ENCODE measurements around the gene SYNPO.

SYNPO gene

GRCh38 chr5:150665044-150665443, 24.6 kb downstream of the SYNPO start:
- ChIA-PET POLR2A (interaction anchor here (7.6 kb wide), 1 partner anchor 36 kb away, joined by 43 read pairs; the partner anchor contains the start of gene RBM22), CTCF (no interaction called here)
- no peak for DNase-seq (ENCODE audit: extremely low spot score)
- TF ChIP-seq ZNF384 (IDR thresholded peaks at IDR 0.05) (no peak), PKNOX1 (IDR thresholded peaks at IDR 0.05) (no peak), BHLHE40 (IDR thresholded peaks at IDR 0.05; ENCODE audit: borderline replicate concordance) (no peak), FOXM1 (IDR thresholded peaks at IDR 0.05; ENCODE audit: borderline replicate concordance) (no peak), LEF1 (IDR thresholded peaks at IDR 0.05; ENCODE audit: borderline replicate concordance) (no peak), SP1 (IDR thresholded peaks at IDR 0.05) (no peak), ARNT (IDR thresholded peaks at IDR 0.05) (no peak), TARDBP (IDR thresholded peaks at IDR 0.05) (no peak), L3MBTL2 (conservative IDR thresholded peaks at IDR 0.05) (no peak), ELF4 (IDR thresholded peaks at IDR 0.05) (no peak), FOXA1 (IDR thresholded peaks at IDR 0.05) (no peak), CTBP1 (IDR thresholded peaks at IDR 0.05; ENCODE audit: borderline replicate concordance) (no peak), SUZ12 (IDR thresholded peaks at IDR 0.05) (no peak), FOXK2 (IDR thresholded peaks at IDR 0.05) (no peak), HDGF (IDR thresholded peaks at IDR 0.05; ENCODE audit: borderline replicate concordance) (no peak), NFRKB (IDR thresholded peaks at IDR 0.05) (no peak)

- no peak for DNase-seq (ENCODE audit: extremely low spot score)
- CTCF ChIA-PET: no interaction called here
- POLR2A ChIA-PET: no interaction called here
- TF ChIP-seq FOXA1 (IDR thresholded peaks at IDR 0.05) (no peak), HDGF (IDR thresholded peaks at IDR 0.05; ENCODE audit: borderline replicate concordance) (no peak), SUZ12 (IDR thresholded peaks at IDR 0.05) (no peak), TARDBP (IDR thresholded peaks at IDR 0.05) (no peak), ZNF384 (IDR thresholded peaks at IDR 0.05) (no peak), FOXM1 (IDR thresholded peaks at IDR 0.05; ENCODE audit: borderline replicate concordance) (no peak), LEF1 (IDR thresholded peaks at IDR 0.05; ENCODE audit: borderline replicate concordance) (no peak), CTBP1 (IDR thresholded peaks at IDR 0.05; ENCODE audit: borderline replicate concordance) (no peak), ARNT (IDR thresholded peaks at IDR 0.05) (no peak), PKNOX1 (IDR thresholded peaks at IDR 0.05) (no peak), FOXK2 (IDR thresholded peaks at IDR 0.05) (no peak), L3MBTL2 (conservative IDR thresholded peaks at IDR 0.05) (no peak), NFRKB (IDR thresholded peaks at IDR 0.05) (no peak), ELF4 (IDR thresholded peaks at IDR 0.05) (no peak), BHLHE40 (IDR thresholded peaks at IDR 0.05; ENCODE audit: borderline replicate concordance) (no peak), SP1 (IDR thresholded peaks at IDR 0.05) (no peak)
These were observed 30.0 kb downstream of the SYNPO start for GRCh38 chr5:150670275-150670947.

GRCh38 chr5:150670948-150671310, 30.5 kb downstream of the SYNPO start:
- TF ChIP-seq BHLHE40 (IDR thresholded peaks at IDR 0.05; ENCODE audit: borderline replicate concordance) (no peak), CTBP1 (IDR thresholded peaks at IDR 0.05; ENCODE audit: borderline replicate concordance) (no peak), L3MBTL2 (conservative IDR thresholded peaks at IDR 0.05) (no peak), SUZ12 (IDR thresholded peaks at IDR 0.05) (no peak)
- ChIA-PET POLR2A (no interaction called here), CTCF (no interaction called here)
- DNase-seq (ENCODE audit: extremely low spot score): no peak

GRCh38 chr5:150671509-150672236, 31.2 kb downstream of the SYNPO start:
- ChIA-PET CTCF (no interaction called here), POLR2A (no interaction called here)
- TF ChIP-seq BHLHE40 (IDR thresholded peaks at IDR 0.05; ENCODE audit: borderline replicate concordance): no peak
- TF ChIP-seq NFRKB (IDR thresholded peaks at IDR 0.05): no peak
- TF ChIP-seq SUZ12 (IDR thresholded peaks at IDR 0.05): no peak
- no peak for TF ChIP-seq CTBP1 (IDR thresholded peaks at IDR 0.05; ENCODE audit: borderline replicate concordance)
- TF ChIP-seq FOXK2 (IDR thresholded peaks at IDR 0.05): no peak
- TF ChIP-seq PKNOX1 (IDR thresholded peaks at IDR 0.05): no peak
- no peak for TF ChIP-seq HDGF (IDR thresholded peaks at IDR 0.05; ENCODE audit: borderline replicate concordance)
- no peak for TF ChIP-seq ZNF384 (IDR thresholded peaks at IDR 0.05)
- TF ChIP-seq FOXA1 (IDR thresholded peaks at IDR 0.05): no peak
- TF ChIP-seq FOXM1 (IDR thresholded peaks at IDR 0.05; ENCODE audit: borderline replicate concordance): no peak
- no peak for TF ChIP-seq TARDBP (IDR thresholded peaks at IDR 0.05)
- no peak for TF ChIP-seq L3MBTL2 (conservative IDR thresholded peaks at IDR 0.05)
- TF ChIP-seq LEF1 (IDR thresholded peaks at IDR 0.05; ENCODE audit: borderline replicate concordance): no peak
- TF ChIP-seq SP1 (IDR thresholded peaks at IDR 0.05): no peak
- no peak for TF ChIP-seq ARNT (IDR thresholded peaks at IDR 0.05)
- TF ChIP-seq ELF4 (IDR thresholded peaks at IDR 0.05): no peak
- DNase-seq (ENCODE audit: extremely low spot score): no peak

GRCh38 chr5:150672237-150672883, 31.9 kb downstream of the SYNPO start:
- TF ChIP-seq FOXA1 (IDR thresholded peaks at IDR 0.05) (no peak), ZNF384 (IDR thresholded peaks at IDR 0.05) (no peak), SUZ12 (IDR thresholded peaks at IDR 0.05) (no peak), LEF1 (IDR thresholded peaks at IDR 0.05; ENCODE audit: borderline replicate concordance) (no peak), FOXM1 (IDR thresholded peaks at IDR 0.05; ENCODE audit: borderline replicate concordance) (no peak), L3MBTL2 (conservative IDR thresholded peaks at IDR 0.05) (no peak), PKNOX1 (IDR thresholded peaks at IDR 0.05) (no peak), BHLHE40 (IDR thresholded peaks at IDR 0.05; ENCODE audit: borderline replicate concordance) (no peak), TARDBP (IDR thresholded peaks at IDR 0.05) (no peak), HDGF (IDR thresholded peaks at IDR 0.05; ENCODE audit: borderline replicate concordance) (no peak), ELF4 (IDR thresholded peaks at IDR 0.05) (no peak), SP1 (IDR thresholded peaks at IDR 0.05) (no peak), CTBP1 (IDR thresholded peaks at IDR 0.05; ENCODE audit: borderline replicate concordance) (no peak), NFRKB (IDR thresholded peaks at IDR 0.05) (no peak), FOXK2 (IDR thresholded peaks at IDR 0.05) (no peak), ARNT (IDR thresholded peaks at IDR 0.05) (no peak)
- no peak for DNase-seq (ENCODE audit: extremely low spot score)
- POLR2A ChIA-PET: no interaction called here
- CTCF ChIA-PET: no interaction called here
